Adrenal gland (tissue), 5 donors: ENCODE measurements around the gene SRC.

Experiments
- CTCF ChIP-seq, 6 experiments: fragments of 450-650 bp in 4 of 6; fragments of 200-600 bp in 2 of 6; sonication (generic) in 1 of 6; IDR thresholded peaks; 1 replicate in 5 of 6; 2 replicates in 1 of 6; pipeline versions ENCODE4 v1.5.1 to v1.8.0; 2016 to 2021; ENCODE audit warnings: antibody characterized with exemption in 6 of 6, mild to moderate bottlenecking in 2 of 6, moderate library complexity in 1 of 6
- POLR2A ChIP-seq, 2 donors: fragments of 450-650 bp; IDR thresholded peaks; one replicate each; pipeline ENCODE4 v1.6.1; 2017; ENCODE audit warnings: antibody characterized with exemption in 2 of 2, mild to moderate bottlenecking in 2 of 2, moderate library complexity in 1 of 2
- donor health status: DM: no; HTN: no; CAD: no.

- no peak for TF ChIP-seq POLR2A (IDR thresholded peaks at IDR 0.05)
- TF ChIP-seq CTCF (IDR thresholded peaks at IDR 0.05), result no peak
Measured at GRCh38 chr20:37352608-37352980, 6.7 kb downstream of the SRC start.
